Neutrophil (primary cell): ENCODE measurements around the gene PRPF19.

Experiments used
- H3K27ac ChIP-seq: fragments of 200-600 bp; sonication (generic); 2 replicates; pipeline ENCODE4 v1.5.1; 2016; ENCODE audit warnings: mild to moderate bottlenecking, moderate library complexity
- H3K27me3 ChIP-seq: fragments of 200-600 bp; sonication (generic); 2 replicates; pipeline ENCODE4 v1.6.0; 2016; ENCODE audit warnings: mild to moderate bottlenecking
- H3K36me3 ChIP-seq: fragments of 200-600 bp; sonication (generic); 2 replicates; pipeline ENCODE4 v1.5.1; 2017
- H3K4me1 ChIP-seq, 2 experiments: fragments of 200-600 bp in 1 of 2; sonication (generic) in 1 of 2; 1 replicate in 1 of 2; 2 replicates in 1 of 2; pipeline versions ENCODE4 v1.5.1 to v1.6.1; 2013 to 2016; ENCODE audit warnings: low read depth in 1 of 2, low read length in 1 of 2, mild to moderate bottlenecking in 1 of 2, moderate library complexity in 1 of 2; ENCODE audit not compliant: control insufficient read depth in 1 of 2, insufficient read depth in 1 of 2
- H3K4me3 ChIP-seq, 2 experiments: fragments of 200-600 bp in 1 of 2; sonication (generic) in 1 of 2; 1 replicate in 1 of 2; 2 replicates in 1 of 2; pipeline ENCODE4 v1.5.1; 2013 to 2016; ENCODE audit warnings: low read depth in 1 of 2, low read length in 1 of 2, mild to moderate bottlenecking in 1 of 2, moderate library complexity in 1 of 2
- H3K9me3 ChIP-seq: fragments of 200-600 bp; sonication (generic); 2 replicates; pipeline ENCODE4 v1.5.1; 2016
- CTCF ChIP-seq: fragments of 200-600 bp; sonication (generic); IDR thresholded peaks from 2 replicates; pipeline ENCODE4 v1.5.1; 2016; ENCODE audit warnings: antibody characterized with exemption

The PRPF19 gene

GRCh38 chr11:60899977-60900376, 6.4 kb downstream of the PRPF19 start:
- Histone ChIP-seq H3K36me3 (peaks cover 63% of the 10 kb centered on the region), H3K4me1 (peaks cover under 1 to 2% of the 10 kb centered on the region in 2 experiments), H3K9me3 (no peaks in the 10 kb centered on the region), H3K4me3 (no peak overlapping the region), H3K27me3 (no peaks in the 10 kb centered on the region), H3K27ac (no peak overlapping the region)
- no peak for TF ChIP-seq CTCF

GRCh38 chr11:60899046-60899936, 7.1 kb downstream of the PRPF19 start:
- peak; percentile 91 for TF ChIP-seq CTCF
- H3K9me3 ChIP-seq, result no peaks in the 10 kb centered on the region
- H3K4me1 ChIP-seq, result no peaks in the 10 kb centered on the region
- H3K4me3 ChIP-seq, result no peak overlapping the region
- peaks cover 70% of the 10 kb centered on the region for H3K36me3 ChIP-seq
- no peaks in the 10 kb centered on the region for H3K27me3 ChIP-seq
- H3K27ac ChIP-seq, result peak overlapping the region; percentile 44

GRCh38 chr11:60897496-60897895, 8.9 kb downstream of the PRPF19 start:
- no peaks in the 10 kb centered on the region for H3K9me3 ChIP-seq
- TF ChIP-seq CTCF, result no peak
- no peaks in the 10 kb centered on the region for H3K27me3 ChIP-seq
- H3K27ac ChIP-seq, result no peak overlapping the region
- H3K4me1 ChIP-seq, result no peaks in the 10 kb centered on the region
- no peak overlapping the region for H3K4me3 ChIP-seq
- peaks cover 76% of the 10 kb centered on the region for H3K36me3 ChIP-seq

- Histone ChIP-seq H3K27me3 (no peaks in the 10 kb centered on the region), H3K4me1 (no peaks in the 10 kb centered on the region), H3K36me3 (peaks cover 79% of the 10 kb centered on the region), H3K4me3 (no peak overlapping the region), H3K9me3 (no peaks in the 10 kb centered on the region), H3K27ac (no peak overlapping the region)
- no peak for TF ChIP-seq CTCF
Observed at GRCh38 chr11:60895687-60896086, 10.7 kb downstream of the PRPF19 start.

GRCh38 chr11:60891103-60891741, 15.2 kb downstream of the PRPF19 start:
- Histone ChIP-seq H3K27ac (no peak overlapping the region), H3K36me3 (peaks cover 54% of the 10 kb centered on the region), H3K4me3 (no peak overlapping the region), H3K27me3 (no peaks in the 10 kb centered on the region), H3K4me1 (no peaks in the 10 kb centered on the region), H3K9me3 (no peaks in the 10 kb centered on the region)
- no peak for TF ChIP-seq CTCF
